ENCODE results near the gene MEF2D. TPM values are rescaled to one million over a fixed set of nuclear protein-coding genes. Genes with fewer than 3 reads are reported as not detected.

MEF2D gene
- total RNA-seq, 2 donors from 2014 or later = 76.1 to 101 TPM

DNA sequence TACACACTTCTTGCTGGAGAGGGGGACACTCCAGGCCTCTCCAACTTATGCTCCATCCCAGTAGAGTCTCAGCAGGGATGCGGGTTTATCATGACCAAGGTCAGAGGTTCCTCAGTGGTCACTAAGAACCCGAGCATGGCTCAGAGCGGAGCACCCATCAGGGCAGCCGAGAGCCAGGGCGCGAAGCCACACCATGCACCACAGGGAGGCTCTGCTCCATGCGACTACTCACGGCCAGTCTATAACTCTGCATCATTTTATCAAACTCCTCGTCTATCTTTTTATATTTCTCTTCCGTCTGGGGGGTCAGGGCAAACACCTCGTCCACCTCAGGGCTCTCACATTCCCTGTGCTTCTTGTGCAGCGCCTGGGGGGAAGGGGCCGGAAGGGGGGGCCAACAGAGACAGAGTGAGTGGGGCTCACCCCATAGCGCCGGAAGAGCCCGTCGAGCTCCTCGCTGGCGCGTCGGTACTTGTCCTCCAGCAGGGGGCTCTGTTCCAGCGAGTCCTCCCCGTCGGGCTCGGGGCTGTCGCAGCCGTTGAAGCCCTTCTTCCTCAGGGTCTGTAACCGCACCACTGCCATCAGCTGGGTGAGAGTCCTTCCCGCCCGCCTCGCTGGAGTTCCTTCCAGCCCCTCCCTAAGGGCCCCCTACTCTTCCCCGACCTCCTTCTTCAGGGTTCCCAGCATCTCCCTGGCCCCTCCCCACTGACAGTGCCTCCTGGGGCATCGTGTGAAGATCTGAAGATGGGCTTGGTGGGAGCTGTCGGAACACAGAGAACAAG, 20.0 kb downstream of the MEF2D start:
- H3K4me3 ChIP-seq = no peak overlapping the region
- peaks cover 70% of the 10 kb centered on the region for H3K36me3 ChIP-seq
- TF ChIP-seq, protein P1, sequence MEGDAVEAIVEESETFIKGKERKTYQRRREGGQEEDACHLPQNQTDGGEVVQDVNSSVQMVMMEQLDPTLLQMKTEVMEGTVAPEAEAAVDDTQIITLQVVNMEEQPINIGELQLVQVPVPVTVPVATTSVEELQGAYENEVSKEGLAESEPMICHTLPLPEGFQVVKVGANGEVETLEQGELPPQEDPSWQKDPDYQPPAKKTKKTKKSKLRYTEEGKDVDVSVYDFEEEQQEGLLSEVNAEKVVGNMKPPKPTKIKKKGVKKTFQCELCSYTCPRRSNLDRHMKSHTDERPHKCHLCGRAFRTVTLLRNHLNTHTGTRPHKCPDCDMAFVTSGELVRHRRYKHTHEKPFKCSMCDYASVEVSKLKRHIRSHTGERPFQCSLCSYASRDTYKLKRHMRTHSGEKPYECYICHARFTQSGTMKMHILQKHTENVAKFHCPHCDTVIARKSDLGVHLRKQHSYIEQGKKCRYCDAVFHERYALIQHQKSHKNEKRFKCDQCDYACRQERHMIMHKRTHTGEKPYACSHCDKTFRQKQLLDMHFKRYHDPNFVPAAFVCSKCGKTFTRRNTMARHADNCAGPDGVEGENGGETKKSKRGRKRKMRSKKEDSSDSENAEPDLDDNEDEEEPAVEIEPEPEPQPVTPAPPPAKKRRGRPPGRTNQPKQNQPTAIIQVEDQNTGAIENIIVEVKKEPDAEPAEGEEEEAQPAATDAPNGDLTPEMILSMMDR (IDR thresholded peaks at IDR 0.05) = peak; percentile 64
- no peaks in the 10 kb centered on the region for H3K27me3 ChIP-seq (replicated peaks; ENCODE audit: insufficient read depth)
- H3K4me1 ChIP-seq (ENCODE audit: control insufficient read depth in 1 of 2, low read depth in 2 of 2) = peaks cover 39 to 97% of the 10 kb centered on the region in 2 donors
- no peak for ATAC-seq (ENCODE audit: insufficient number of reproducible peaks, low FRiP score, low read depth)
- DNase-seq (ENCODE audit: low spot score) = no peak
- peak overlapping the region; percentile 34 to 48 for H3K27ac ChIP-seq
- H3K9me3 ChIP-seq = no peaks in the 10 kb centered on the region

DNA sequence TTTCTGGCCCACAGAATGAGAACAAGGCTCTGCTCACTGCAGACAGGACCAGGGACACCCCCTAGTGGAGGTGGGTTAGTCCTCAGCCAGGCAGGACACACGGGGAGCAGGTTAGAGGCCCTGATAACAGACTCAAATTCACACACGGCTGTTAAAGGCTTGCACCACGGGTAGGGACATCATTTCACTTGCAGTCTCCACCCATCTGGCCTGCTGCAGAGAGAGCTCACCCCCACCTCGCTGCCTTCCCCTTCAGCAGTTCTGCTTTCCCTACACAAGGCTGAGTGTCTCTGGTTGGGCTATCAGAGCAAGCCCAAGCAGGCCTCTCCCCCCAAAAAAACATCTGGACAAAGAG, 20.6 kb downstream of the MEF2D start:
- H3K4me3 ChIP-seq = no peak overlapping the region
- H3K27ac ChIP-seq = peak overlapping the region; percentile 34 to 61
- no peaks in the 10 kb centered on the region for H3K9me3 ChIP-seq
- ATAC-seq (ENCODE audit: insufficient number of reproducible peaks, low FRiP score, low read depth) = no peak
- no peaks in the 10 kb centered on the region for H3K27me3 ChIP-seq (replicated peaks; ENCODE audit: insufficient read depth)
- peaks cover 71% of the 10 kb centered on the region for H3K36me3 ChIP-seq
- TF ChIP-seq, protein P1 (IDR thresholded peaks at IDR 0.05) = no peak
- peaks cover 35 to 96% of the 10 kb centered on the region in 2 donors for H3K4me1 ChIP-seq (ENCODE audit: control insufficient read depth in 1 of 2, low read depth in 2 of 2)
- no peak for DNase-seq (ENCODE audit: low spot score)

DNA sequence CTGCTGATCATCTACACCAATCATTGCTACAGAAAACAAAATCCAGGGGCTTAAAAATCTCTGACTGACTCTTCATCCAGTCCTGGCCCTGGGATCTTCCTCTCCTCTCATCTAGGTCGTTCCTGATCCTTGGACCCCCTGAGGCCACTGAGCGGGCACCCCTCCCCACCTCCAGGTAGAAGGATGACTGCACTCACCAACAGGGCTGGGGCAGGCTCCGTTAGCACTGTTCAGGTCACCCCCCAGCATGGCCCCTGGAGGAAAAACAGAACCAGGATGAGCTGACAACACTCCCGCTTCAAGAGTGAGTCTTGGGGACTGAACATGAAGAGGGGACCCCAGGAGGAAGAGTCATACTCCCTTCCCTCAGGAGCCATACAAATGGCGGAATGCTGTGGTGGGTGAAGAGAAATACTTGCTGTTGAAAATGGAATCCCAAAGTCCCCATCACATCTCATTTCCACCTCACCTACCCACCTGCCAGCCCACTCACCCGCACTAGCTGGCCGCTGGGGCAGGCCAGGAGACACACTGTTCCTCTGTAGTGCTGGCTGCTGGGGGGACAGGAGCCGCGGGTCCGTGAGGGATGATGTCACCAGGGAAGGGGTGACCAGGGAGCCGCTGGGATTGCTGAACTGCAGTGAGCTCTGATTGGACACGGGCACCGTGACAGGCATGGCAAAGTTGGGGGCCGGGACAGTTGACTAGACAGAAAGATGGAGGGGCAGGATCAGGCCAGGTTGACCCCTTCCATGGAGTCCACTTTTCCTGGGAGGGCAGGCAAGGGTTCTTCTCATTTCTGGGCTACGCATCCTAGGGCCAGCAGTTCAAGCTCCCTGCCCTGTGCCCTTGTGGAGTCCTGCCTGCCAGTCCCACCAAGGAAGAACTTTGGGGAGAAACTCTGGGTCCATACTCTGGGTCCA, 21.2 kb downstream of the MEF2D start:
- no peak for DNase-seq (ENCODE audit: low spot score)

DNA sequence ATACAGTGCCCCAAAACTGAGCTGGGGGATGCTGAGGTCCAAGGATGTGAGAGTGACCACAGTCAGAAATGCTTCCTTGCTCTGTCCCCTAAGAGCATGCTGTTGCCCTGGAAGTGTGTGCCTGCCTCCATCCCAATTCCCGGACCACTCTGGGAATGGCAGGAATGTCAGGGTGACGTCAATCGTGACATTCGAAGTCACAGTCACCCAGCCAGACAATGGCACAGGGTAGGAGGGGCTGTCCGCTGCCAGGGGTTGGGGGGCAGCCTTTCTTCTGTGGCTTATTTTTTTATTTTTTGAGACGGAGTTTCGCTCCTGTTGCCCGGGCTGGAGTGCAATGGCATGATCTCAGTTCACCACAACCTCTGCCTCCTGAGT, 22.3 kb downstream of the MEF2D start:
- peaks cover 87% of the 10 kb centered on the region for H3K36me3 ChIP-seq
- H3K27ac ChIP-seq = peak overlapping the region; percentile 77 to 87
- peaks cover 26 to 85% of the 10 kb centered on the region in 2 donors for H3K4me1 ChIP-seq (ENCODE audit: control insufficient read depth in 1 of 2, low read depth in 2 of 2)
- ATAC-seq (ENCODE audit: insufficient number of reproducible peaks, low FRiP score, low read depth) = no peak
- DNase-seq (ENCODE audit: low spot score) = no peak
- no peak overlapping the region for H3K4me3 ChIP-seq
- no peaks in the 10 kb centered on the region for H3K9me3 ChIP-seq
- H3K27me3 ChIP-seq (replicated peaks; ENCODE audit: insufficient read depth) = no peaks in the 10 kb centered on the region
- TF ChIP-seq, protein P1 (IDR thresholded peaks at IDR 0.05) = no peak

More for the DNA sequence above, 21.2 kb downstream of the MEF2D start:
- no peaks in the 10 kb centered on the region for H3K27me3 ChIP-seq (replicated peaks; ENCODE audit: insufficient read depth)
- H3K27ac ChIP-seq = peak overlapping the region; percentile 61 to 77
- ATAC-seq (ENCODE audit: insufficient number of reproducible peaks, low FRiP score, low read depth) = no peak
- peaks cover 77% of the 10 kb centered on the region for H3K36me3 ChIP-seq
- no peaks in the 10 kb centered on the region for H3K9me3 ChIP-seq
- TF ChIP-seq, protein P1 (IDR thresholded peaks at IDR 0.05) = no peak
- H3K4me3 ChIP-seq = no peak overlapping the region
- H3K4me1 ChIP-seq (ENCODE audit: control insufficient read depth in 1 of 2, low read depth in 2 of 2) = peaks cover 28 to 96% of the 10 kb centered on the region in 2 donors

All from thoracic aorta (tissue), 2 donors.